H9 (cell line): ENCODE data around the gene GRIN2A. TPM values are rescaled to one million over a fixed set of nuclear protein-coding genes. Genes with fewer than 3 reads are reported as not detected.

Source experiments
- DNase-seq: peaks from one replicate; pipeline ENCODE4 v3.0.0-alpha.2; 2017
- H2AFZ ChIP-seq: one replicate; pipeline ENCODE4 v1.6.1; 2013; ENCODE audit warnings: mild to moderate bottlenecking, low read length, control low read depth, moderate library complexity
- H2AK5ac ChIP-seq: 2 replicates; pipeline ENCODE4 v1.6.1; 2013; ENCODE audit warnings: low read length, control low read depth, mixed read lengths; ENCODE audit not compliant: insufficient read length
- H2BK120ac ChIP-seq: one replicate; pipeline ENCODE4 v1.6.1; 2013; ENCODE audit warnings: low read depth, mild to moderate bottlenecking, low read length, control low read depth, inconsistent platforms; ENCODE audit not compliant: poor library complexity, severe bottlenecking
- H2BK12ac ChIP-seq: 2 replicates; pipeline ENCODE4 v1.6.1; 2013; ENCODE audit warnings: low read length, control low read depth, mixed read lengths, low read depth; ENCODE audit not compliant: insufficient read length
- H2BK15ac ChIP-seq: 2 replicates; pipeline ENCODE4 v1.6.1; 2013; ENCODE audit warnings: low read depth, low read length, control low read depth
- H2BK20ac ChIP-seq: one replicate; pipeline ENCODE4 v1.6.1; 2013; ENCODE audit warnings: low read depth, mild to moderate bottlenecking, low read length, control low read depth, inconsistent platforms; ENCODE audit not compliant: poor library complexity, severe bottlenecking
- H2BK5ac ChIP-seq: 2 replicates; pipeline ENCODE4 v1.6.1; 2013; ENCODE audit warnings: low read length, control low read depth, mixed read lengths; ENCODE audit not compliant: insufficient read length
- H3K14ac ChIP-seq: 2 replicates; pipeline ENCODE4 v1.6.1; 2013; ENCODE audit warnings: low read length, control low read depth; ENCODE audit not compliant: insufficient read depth
- H3K18ac ChIP-seq: 2 replicates; pipeline ENCODE4 v1.6.1; 2013; ENCODE audit warnings: low read depth, mild to moderate bottlenecking, mixed read lengths, low read length, control low read depth; ENCODE audit not compliant: insufficient read length
- H3K23ac ChIP-seq: 2 replicates; pipeline ENCODE4 v1.6.1; 2013; ENCODE audit warnings: low read length, control low read depth, mixed read lengths, low read depth; ENCODE audit not compliant: insufficient read length
- H3K23me2 ChIP-seq: 2 replicates; pipeline ENCODE4 v1.6.1; 2013; ENCODE audit warnings: low read depth, mild to moderate bottlenecking, mixed read lengths, low read length, control low read depth; ENCODE audit not compliant: insufficient read length, poor library complexity, severe bottlenecking
- H3K27ac ChIP-seq: 2 replicates; pipeline ENCODE4 v1.5.1; 2013; ENCODE audit warnings: low read length, control low read depth, mixed read lengths, low read depth; ENCODE audit not compliant: insufficient read length
- H3K27me3 ChIP-seq: 2 replicates; pipeline ENCODE4 v1.6.1; 2013; ENCODE audit warnings: low read length, control low read depth, inconsistent platforms; ENCODE audit not compliant: insufficient read depth
- H3K4ac ChIP-seq: 2 replicates; pipeline ENCODE4 v1.6.1; 2013; ENCODE audit warnings: low read depth, mild to moderate bottlenecking, control low read depth, inconsistent platforms, low read length, moderate library complexity
- H3K4me1 ChIP-seq: 2 replicates; pipeline ENCODE4 v1.6.1; 2013; ENCODE audit warnings: low read length, control low read depth, inconsistent platforms; ENCODE audit not compliant: insufficient read depth
- H3K4me2 ChIP-seq: 2 replicates; pipeline ENCODE4 v1.6.1; 2013; ENCODE audit warnings: low read length, control low read depth, mixed read lengths; ENCODE audit not compliant: insufficient read length, insufficient read depth
- H3K56ac ChIP-seq: 2 replicates; pipeline ENCODE4 v1.6.1; 2013; ENCODE audit warnings: low read depth, mild to moderate bottlenecking, mixed read lengths, low read length, control low read depth; ENCODE audit not compliant: insufficient read length
- H3K79me1 ChIP-seq: 2 replicates; pipeline ENCODE4 v1.6.1; 2013; ENCODE audit warnings: low read depth, mild to moderate bottlenecking, moderate library complexity, low read length, control low read depth, inconsistent platforms; ENCODE audit not compliant: insufficient read depth, poor library complexity, severe bottlenecking
- H3K79me2 ChIP-seq: 2 replicates; pipeline ENCODE4 v1.6.1; 2013; ENCODE audit warnings: low read length, control low read depth, inconsistent platforms; ENCODE audit not compliant: insufficient read depth
- H3K9ac ChIP-seq: 2 replicates; pipeline ENCODE4 v1.6.1; 2013; ENCODE audit warnings: low read length, control low read depth, mixed read lengths; ENCODE audit not compliant: insufficient read length; ENCODE audit errors: extremely low read depth
- H3K9me3 ChIP-seq: one replicate; pipeline ENCODE4 v1.6.1; 2013; ENCODE audit warnings: low read depth, low read length, inconsistent platforms; ENCODE audit not compliant: control insufficient read depth
- H3T11ph ChIP-seq: one replicate; pipeline ENCODE4 v1.6.1; 2013; ENCODE audit warnings: mild to moderate bottlenecking, low read length, control low read depth, inconsistent platforms
- H4K20me1 ChIP-seq: one replicate; pipeline ENCODE4 v1.6.1; 2013; ENCODE audit not compliant: control insufficient read depth, insufficient read length, insufficient read depth
- H4K5ac ChIP-seq: 2 replicates; pipeline ENCODE4 v1.6.1; 2013; ENCODE audit warnings: low read depth, mild to moderate bottlenecking, mixed read lengths, low read length, control low read depth; ENCODE audit not compliant: insufficient read length
- H4K8ac ChIP-seq: replicated peaks from 2 replicates; pipeline ENCODE4 v1.6.1; 2013; ENCODE audit warnings: low read length, control low read depth, mixed read lengths, low read depth; ENCODE audit not compliant: insufficient read length
- H4K91ac ChIP-seq: 2 replicates; pipeline ENCODE4 v1.6.1; 2013; ENCODE audit warnings: low read depth, mild to moderate bottlenecking, moderate library complexity, mixed read lengths, low read length, control low read depth; ENCODE audit not compliant: insufficient read length
- H3K27ac Mint-ChIP-seq, 3 experiments: 2 replicates in 2 of 3; 3 replicates in 1 of 3; pipeline ENCODE4 v1.8.0; 2020 to 2021; ENCODE audit warnings: mixed read lengths in 3 of 3, mild to moderate bottlenecking in 1 of 3, moderate library complexity in 1 of 3
- H3K27me3 Mint-ChIP-seq: 2 replicates; pipeline ENCODE4 v1.8.0; 2021; ENCODE audit warnings: low read depth, mild to moderate bottlenecking, moderate library complexity, mixed read lengths
- H3K36me3 Mint-ChIP-seq, 3 experiments: 2 replicates in 2 of 3; 3 replicates in 1 of 3; pipeline ENCODE4 v1.8.0; 2020 to 2021; ENCODE audit warnings: low read depth in 3 of 3, mixed read lengths in 3 of 3; ENCODE audit not compliant: insufficient read depth in 1 of 3
- H3K4me1 Mint-ChIP-seq, 2 experiments: 2 replicates each; pipeline ENCODE4 v1.8.0; 2020; ENCODE audit warnings: mixed read lengths in 2 of 2
- H3K4me3 Mint-ChIP-seq, 2 experiments: 2 replicates in 1 of 2; 3 replicates in 1 of 2; pipeline ENCODE4 v1.8.0; 2020 to 2021; ENCODE audit warnings: mild to moderate bottlenecking in 2 of 2, mixed read lengths in 2 of 2, moderate library complexity in 1 of 2
- H3K9me3 Mint-ChIP-seq, 2 experiments: 2 replicates in 1 of 2; 3 replicates in 1 of 2; pipeline ENCODE4 v1.8.0; 2020; ENCODE audit warnings: mild to moderate bottlenecking in 2 of 2, mixed read lengths in 2 of 2, moderate library complexity in 1 of 2
- CTCF ChIP-seq: fragments of 200-600 bp; sonication (generic); conservative IDR thresholded peaks from 3 replicates; pipeline ENCODE4 v1.8.0; 2021; ENCODE audit warnings: antibody characterized with exemption, mild to moderate bottlenecking
- WGBS: extraction: QIAGEN DNeasy Blood & Tissue Kit; methylation state at CpG from one replicate; pipeline ENCODE4 v1.1.7; 2013; ENCODE audit warnings: missing lambda C conversion rate, low lambda C conversion rate, mixed read lengths; ENCODE audit not compliant: insufficient read length; ENCODE audit errors: extremely low coverage; 5-methylcytosine and 5-hydroxymethylcytosine counted together
- total RNA-seq: library from RNA; stranded (reverse); gene quantifications from 2 replicates; pipeline ENCODE4 v1.2.1, GENCODE V29; 2021

GRIN2A gene
- total RNA-seq, 1 experiment from 2014 or later, result 1.5 TPM

- H2BK120ac ChIP-seq, result no peak overlapping the region
- H2AK5ac ChIP-seq, result no peak overlapping the region
- Mint-ChIP-seq H3K27me3 (peaks cover 1% of the 10 kb centered on the region; the same call in 1 of the 2 replicates), H3K27ac (no peak overlapping the region), H3K4me1 (peaks cover 90 to 96% of the 10 kb centered on the region in 2 experiments), H3K9me3 (no peaks in the 10 kb centered on the region), H3K4me3 (no peak overlapping the region), H3K36me3 (no peaks in the 10 kb centered on the region; a peak in 1 of 7 replicates)
- no peaks in the 10 kb centered on the region; the same call in 1 of the 2 replicates for H3K27me3 ChIP-seq
- H3K27ac ChIP-seq, result no peak overlapping the region
- H3K79me2 ChIP-seq, result no peaks in the 10 kb centered on the region
- H3K9me3 ChIP-seq, result no peaks in the 10 kb centered on the region
- no peaks in the 10 kb centered on the region for H4K20me1 ChIP-seq
- no peak for DNase-seq
- H2BK20ac ChIP-seq, result no peak overlapping the region
- no peak overlapping the region for H3K18ac ChIP-seq
- no peak overlapping the region for H3K4ac ChIP-seq
- H2BK12ac ChIP-seq, result no peak overlapping the region
- no peak overlapping the region for H3K14ac ChIP-seq
- no peak overlapping the region for H2BK15ac ChIP-seq
- no peak overlapping the region for H2AFZ ChIP-seq
- no peak for TF ChIP-seq CTCF
- no peak overlapping the region for H3K4me2 ChIP-seq
- H3K4me1 ChIP-seq, result peaks cover 23% of the 10 kb centered on the region
- no peak overlapping the region for H3K23ac ChIP-seq
- H3K79me1 ChIP-seq, result no peaks in the 10 kb centered on the region
- no peak overlapping the region for H4K5ac ChIP-seq
- no peaks in the 10 kb centered on the region for H3K23me2 ChIP-seq
- H3T11ph ChIP-seq, result no peak overlapping the region
- no peak overlapping the region for H3K9ac ChIP-seq
- H2BK5ac ChIP-seq, result no peak overlapping the region
- H4K91ac ChIP-seq, result no peak overlapping the region
- no CpG with 5 or more reads among the region's 1 CpG for WGBS
- H3K56ac ChIP-seq, result no peak overlapping the region
- H4K8ac ChIP-seq, result no peak overlapping the region
These were observed 363.5 kb downstream of the GRIN2A start for GRCh38 chr16:9818702-9819101.
